H7 (cell line): Measurements from ENCODE around the gene SIL1. TPM values are rescaled to one million over a fixed set of nuclear protein-coding genes. Genes with fewer than 3 reads are reported as not detected.
"Not testable (repeated sequence)": the region's sequence is repeated elsewhere in the genome, so short reads cannot be mapped to it uniquely, and the experiment has no call there.

Source experiments
- DNase-seq: peaks from one replicate; pipeline ENCODE4 v3.0.0; 2012
- H3K27me3 ChIP-seq: 2 replicates; pipeline ENCODE4 v1.6.0; 2011; ENCODE audit warnings: mild to moderate bottlenecking, low read length; ENCODE audit not compliant: control insufficient read depth, insufficient read depth
- H3K36me3 ChIP-seq: replicated peaks from 2 replicates; pipeline ENCODE4 v1.5.1; 2011; ENCODE audit warnings: low read length; ENCODE audit not compliant: control insufficient read depth, insufficient read depth
- H3K4me3 ChIP-seq: 2 replicates; pipeline ENCODE4 v1.5.1; 2011; ENCODE audit warnings: low read depth, mild to moderate bottlenecking, control low read depth, low read length, moderate library complexity; ENCODE audit not compliant: insufficient read depth
- total RNA-seq: library from RNA; depleted of rRNA; stranded (reverse); fragments of >200 nt; shearing (Covaris generic); gene quantifications from 2 replicates; pipeline ENCODE4 v1.2.3, GENCODE V29; 2014

SIL1 gene
- total RNA-seq, 1 experiment from 2014 or later = 14.8 TPM

GRCh38 chr5:139214646-139215045 lies 16.5 kb upstream of the SIL1 start:
- DNase-seq = no peak
- Histone ChIP-seq H3K27me3 (no peaks in the 10 kb centered on the region), H3K4me3 (no peak overlapping the region), H3K36me3 (no peaks in the 10 kb centered on the region)

- Histone ChIP-seq H3K36me3 (no peaks in the 10 kb centered on the region), H3K4me3 (no peak overlapping the region), H3K27me3 (no peaks in the 10 kb centered on the region)
- no peak for DNase-seq
These were observed 14.7 kb upstream of the SIL1 start for GRCh38 chr5:139212906-139213305.

- H3K36me3 ChIP-seq = no peaks in the 10 kb centered on the region
- no peak overlapping the region for H3K4me3 ChIP-seq
- no peak for DNase-seq
- no peaks in the 10 kb centered on the region for H3K27me3 ChIP-seq
These were observed 14.3 kb upstream of the SIL1 start for GRCh38 chr5:139212486-139212885.

GRCh38 chr5:139210585-139210984 lies 12.4 kb upstream of the SIL1 start:
- no peak overlapping the region for H3K4me3 ChIP-seq
- DNase-seq = no peak
- no peaks in the 10 kb centered on the region for H3K36me3 ChIP-seq

DNA sequence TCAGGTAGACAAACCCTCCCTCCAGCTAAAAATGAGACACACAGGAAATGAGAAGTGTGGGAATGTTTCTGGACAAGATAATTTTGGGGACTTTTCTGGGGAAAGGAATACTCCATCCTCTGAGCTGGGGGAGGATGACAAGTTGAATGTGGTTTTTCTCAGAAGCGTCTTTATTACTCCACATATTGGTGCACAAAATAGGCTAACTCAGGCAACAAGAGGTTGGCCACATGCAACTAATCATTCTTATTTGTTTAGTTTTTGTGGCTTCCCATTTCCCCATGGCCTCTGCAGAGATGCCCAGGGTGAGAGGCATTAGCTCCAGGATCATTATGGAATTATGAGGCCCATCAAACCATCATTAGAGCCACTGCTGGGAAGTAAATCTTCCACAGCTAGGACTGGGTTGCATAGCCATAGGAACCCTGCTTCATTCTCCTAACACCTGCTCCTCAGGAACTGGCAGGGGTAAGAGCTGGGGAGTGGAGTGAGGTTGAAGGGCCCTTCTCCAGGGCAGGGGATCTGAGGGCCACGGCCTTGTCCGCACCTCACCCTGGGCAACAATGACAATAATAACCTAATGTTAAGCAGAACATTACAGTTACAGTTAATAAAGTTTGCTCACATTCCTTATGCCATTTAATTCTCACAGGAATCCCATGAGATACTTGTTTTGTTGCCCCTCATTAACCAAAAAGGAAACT lies 9.3 kb upstream of the SIL1 start:
- Histone ChIP-seq H3K4me3 (no peak overlapping the region), H3K27me3 (no peaks in the 10 kb centered on the region), H3K36me3 (no peaks in the 10 kb centered on the region)
- no peak for DNase-seq

More at GRCh38 chr5:139210585-139210984, 12.4 kb upstream of the SIL1 start:
- no peaks in the 10 kb centered on the region for H3K27me3 ChIP-seq

DNA sequence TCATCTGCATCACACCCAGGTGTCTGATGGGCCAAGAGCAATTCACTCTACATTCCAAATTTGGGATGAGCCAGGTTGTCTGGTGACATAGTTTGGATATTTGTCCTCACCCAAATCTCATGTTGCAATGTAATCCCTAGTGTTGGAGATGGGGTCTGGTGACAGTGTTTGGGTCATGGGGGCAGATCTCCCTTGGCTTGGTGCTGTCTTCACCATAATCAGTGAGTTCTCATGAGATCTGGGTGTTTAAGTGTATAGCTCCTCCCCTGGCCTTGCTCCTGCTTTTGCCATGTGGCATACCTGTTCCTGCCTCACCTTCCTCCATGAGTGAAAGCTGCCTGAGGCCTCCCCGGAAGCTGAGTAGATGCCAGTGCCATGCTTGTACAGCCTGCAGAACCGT lies 7.4 kb upstream of the SIL1 start:
- Histone ChIP-seq H3K36me3 (no peaks in the 10 kb centered on the region), H3K27me3 (no peaks in the 10 kb centered on the region), H3K4me3 (no peak overlapping the region)
- DNase-seq = no peak

- Histone ChIP-seq H3K27me3 (no peaks in the 10 kb centered on the region), H3K36me3 (no peaks in the 10 kb centered on the region), H3K4me3 (no peak overlapping the region)
- DNase-seq = no peak
These were observed 7.0 kb upstream of the SIL1 start for GRCh38 chr5:139205124-139205523.

- H3K27me3 ChIP-seq = no peaks in the 10 kb centered on the region
- no peak for DNase-seq
- H3K4me3 ChIP-seq = no peak overlapping the region
- no peaks in the 10 kb centered on the region for H3K36me3 ChIP-seq
These were observed 6.0 kb upstream of the SIL1 start for GRCh38 chr5:139204196-139204595.

DNA sequence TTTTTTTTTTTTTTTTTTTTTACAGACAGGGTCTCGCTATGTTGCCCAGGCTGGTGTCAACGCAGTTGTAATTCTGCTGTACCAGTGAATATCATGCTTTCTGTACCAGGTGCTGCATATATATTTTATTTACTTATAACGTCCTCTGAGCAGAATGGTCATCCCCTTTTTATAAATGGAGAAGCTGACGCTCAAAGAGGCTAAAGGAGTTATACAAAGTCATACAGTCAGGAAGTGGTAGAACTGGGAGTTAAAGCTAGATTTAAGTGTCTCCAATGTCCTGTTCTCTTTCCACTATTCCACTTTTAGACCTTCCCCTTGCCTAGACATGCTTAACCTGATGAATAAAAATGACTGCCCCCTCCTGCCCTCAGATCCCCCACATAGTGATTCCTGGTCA lies 1.2 kb upstream of the SIL1 start:
- no peaks in the 10 kb centered on the region for H3K27me3 ChIP-seq
- no peak overlapping the region for H3K4me3 ChIP-seq
- H3K36me3 ChIP-seq = no peaks in the 10 kb centered on the region
- no peak for DNase-seq

GRCh38 chr5:139196296-139196956 lies 1.7 kb downstream of the SIL1 start:
- H3K27me3 ChIP-seq = no peaks in the 10 kb centered on the region
- H3K4me3 ChIP-seq = no peak overlapping the region
- no peak for DNase-seq
- H3K36me3 ChIP-seq = no peaks in the 10 kb centered on the region

- Histone ChIP-seq H3K4me3 (no peak overlapping the region), H3K36me3 (no peaks in the 10 kb centered on the region), H3K27me3 (no peaks in the 10 kb centered on the region)
- no peak for DNase-seq
These were observed 3.7 kb downstream of the SIL1 start for GRCh38 chr5:139194486-139194885.

- H3K4me3 ChIP-seq = no peak overlapping the region
- DNase-seq = no peak
- no peaks in the 10 kb centered on the region for H3K36me3 ChIP-seq
- no peaks in the 10 kb centered on the region for H3K27me3 ChIP-seq
These were observed 4.2 kb downstream of the SIL1 start for GRCh38 chr5:139193928-139194327.

GRCh38 chr5:139192906-139193305 lies 5.3 kb downstream of the SIL1 start:
- H3K4me3 ChIP-seq, H3K36me3 ChIP-seq, H3K27me3 ChIP-seq, DNase-seq: not testable (repeated sequence)

- not testable (repeated sequence) for DNase-seq, H3K4me3 ChIP-seq, H3K36me3 ChIP-seq, H3K27me3 ChIP-seq
These were observed 6.2 kb downstream of the SIL1 start for GRCh38 chr5:139191954-139192353.

GRCh38 chr5:139190125-139190524 lies 8.0 kb downstream of the SIL1 start:
- H3K4me3 ChIP-seq = no peak overlapping the region
- DNase-seq = no peak
- H3K27me3 ChIP-seq = no peaks in the 10 kb centered on the region
- no peaks in the 10 kb centered on the region for H3K36me3 ChIP-seq
